ENCODE measurements around the gene TCF7L2.
"Not testable (repeated sequence)": the region's sequence is repeated elsewhere in the genome, so short reads cannot be mapped to it uniquely, and the experiment has no call there.

TCF7L2 gene

DNA sequence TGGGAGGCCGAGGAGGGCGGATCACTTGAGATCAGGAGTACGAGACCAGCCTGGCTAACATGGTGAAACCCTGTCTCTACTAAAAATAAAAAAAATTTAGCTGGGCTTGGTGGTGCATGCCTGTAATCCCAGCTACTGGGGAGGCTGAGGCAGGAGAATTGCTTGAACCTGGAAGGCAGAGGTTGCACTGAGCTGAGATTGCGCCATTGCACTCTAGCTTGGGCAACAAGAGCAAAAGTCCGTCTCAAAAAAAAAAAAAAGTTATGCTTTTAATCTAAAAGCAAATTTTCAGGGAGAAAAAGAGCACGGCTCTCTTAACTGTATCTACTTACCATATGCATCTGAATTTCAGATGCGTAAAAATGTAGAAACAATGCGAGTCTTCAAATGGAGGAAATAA, 116.1 kb downstream of the TCF7L2 start:
- not testable (repeated sequence) for DNase-seq (ENCODE audit: low read depth in 2 of 2)

DNA sequence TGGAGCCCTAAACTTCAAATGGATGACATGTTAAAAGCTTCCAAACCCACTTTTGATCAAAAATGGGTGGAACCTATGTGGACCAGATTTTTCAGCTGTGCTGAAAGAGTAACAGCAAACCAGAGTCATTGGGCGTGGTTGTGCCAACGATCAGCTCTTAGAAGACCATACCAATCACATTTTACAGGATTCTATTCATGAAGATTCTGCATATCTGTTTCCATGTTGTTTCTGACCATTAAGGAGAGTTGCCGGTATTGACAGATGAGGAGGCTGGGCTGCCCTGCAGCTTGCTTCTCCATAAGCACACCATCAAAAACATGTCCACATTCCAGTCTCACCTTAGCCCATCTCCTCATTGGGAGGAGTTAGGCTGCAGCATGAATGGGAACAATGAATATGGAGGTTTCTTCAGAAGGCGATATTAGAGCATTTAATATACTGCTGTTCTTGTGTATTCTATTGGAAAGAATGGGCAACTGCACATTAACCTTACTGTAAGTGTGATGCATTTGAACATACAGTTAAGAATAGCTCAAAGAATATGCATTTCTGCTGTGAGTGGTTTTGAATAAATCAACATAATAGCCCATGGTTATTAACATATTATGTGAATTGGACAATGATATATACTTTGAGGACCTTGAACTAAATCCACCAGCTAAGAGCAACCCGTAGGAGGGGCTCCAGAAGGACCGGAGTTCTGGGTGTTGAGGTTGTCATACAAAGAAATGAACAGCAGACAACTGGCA, 116.7 kb downstream of the TCF7L2 start:
- DNase-seq (ENCODE audit: low read depth in 2 of 2) = no peak

DNA sequence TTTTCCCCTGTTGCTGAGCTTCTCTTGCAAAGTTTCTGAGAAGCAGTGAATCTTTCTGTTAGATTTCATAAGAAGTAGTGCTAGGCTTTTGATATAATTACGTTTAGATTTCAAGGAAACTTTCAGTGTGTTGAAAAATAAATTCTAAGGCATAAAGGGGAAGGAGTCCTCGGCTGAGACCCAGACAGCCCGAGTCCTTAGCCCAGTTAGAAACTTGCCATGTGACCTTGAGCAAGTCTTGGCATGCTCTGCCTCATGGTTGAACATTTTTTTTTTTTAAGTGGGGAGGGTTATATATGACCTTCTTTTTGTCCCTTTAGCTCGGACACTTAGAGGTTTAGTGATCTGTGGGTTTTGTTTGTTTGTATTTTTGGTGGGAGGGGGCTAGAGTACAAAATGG, 117.5 kb downstream of the TCF7L2 start:
- DNase-seq (ENCODE audit: low read depth in 2 of 2) = no peak

DNA sequence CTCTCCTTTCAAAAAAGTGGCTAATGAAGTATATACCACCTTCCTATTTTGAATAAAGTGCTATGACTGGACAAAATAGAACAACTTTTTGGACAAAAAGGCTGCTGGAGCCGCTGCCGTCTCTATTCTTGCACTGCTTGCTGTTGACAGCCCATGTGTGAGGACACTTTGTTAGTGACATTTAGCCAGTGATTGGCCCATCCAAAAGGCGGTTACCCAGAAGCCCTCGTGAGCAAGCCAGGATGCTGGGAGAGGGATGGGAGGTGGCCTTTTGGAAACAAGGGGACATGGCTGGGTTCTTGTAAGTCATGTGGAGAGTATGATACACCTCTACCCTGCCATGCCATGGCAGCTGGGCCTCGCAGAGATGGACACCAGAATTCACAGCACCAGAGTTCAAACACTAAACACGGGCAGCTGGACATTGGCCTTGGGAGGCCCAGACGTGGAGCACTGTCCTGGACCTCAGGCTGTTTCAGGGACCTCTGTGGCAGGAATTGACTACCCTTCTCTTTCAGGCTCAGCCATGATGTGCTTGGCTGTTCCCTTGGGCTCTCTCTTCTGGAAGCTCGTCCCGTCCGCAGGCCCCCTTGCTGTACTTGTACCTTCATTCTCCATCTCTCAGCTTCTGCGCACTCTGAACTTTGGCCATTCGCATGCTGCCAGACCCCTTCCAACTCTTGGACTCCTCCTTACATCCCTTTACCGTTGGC, 118.3 kb downstream of the TCF7L2 start:
- DNase-seq (ENCODE audit: low read depth in 2 of 2) = no peak

DNA sequence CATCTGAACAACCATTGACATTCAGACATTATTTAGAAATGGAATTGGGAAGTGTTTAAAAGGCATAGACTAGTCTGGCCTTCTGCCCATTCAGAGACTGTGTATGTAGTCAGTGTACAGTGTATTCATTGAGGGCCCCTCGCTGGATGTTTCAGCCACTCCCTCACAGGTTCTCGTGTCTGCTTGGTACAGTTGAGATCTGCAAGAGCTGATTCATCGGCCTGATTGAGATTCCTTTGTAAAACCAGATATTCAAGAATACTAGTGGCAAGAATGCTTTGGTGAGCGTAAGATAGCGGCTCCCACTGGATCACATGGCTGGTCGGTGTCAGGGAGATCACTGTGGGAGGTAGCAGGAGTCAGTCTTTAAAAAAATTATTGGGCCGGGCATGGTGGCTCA, 119.5 kb downstream of the TCF7L2 start:
- no peak for DNase-seq (ENCODE audit: low read depth in 2 of 2)

DNA sequence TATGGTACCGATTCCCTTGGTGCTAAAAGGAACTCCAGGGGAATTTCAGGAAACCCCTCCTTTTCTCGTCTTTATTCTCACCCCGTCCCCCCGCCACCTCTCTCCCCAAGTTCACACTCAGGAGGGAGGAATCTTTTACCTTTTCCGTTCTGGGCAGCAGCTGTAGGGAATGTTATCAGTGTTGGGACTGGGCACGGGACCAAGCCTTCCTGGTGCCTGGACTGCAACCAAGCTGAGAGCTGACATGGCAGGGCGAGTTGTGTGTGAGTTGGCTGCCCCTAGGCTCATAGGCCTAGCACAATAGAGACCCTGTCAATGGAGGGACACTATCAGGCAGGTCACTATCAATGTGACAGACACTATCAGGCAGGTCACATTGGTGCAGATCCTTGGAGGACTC, 121.4 kb downstream of the TCF7L2 start:
- DNase-seq (ENCODE audit: low read depth in 2 of 2) = no peak

DNA sequence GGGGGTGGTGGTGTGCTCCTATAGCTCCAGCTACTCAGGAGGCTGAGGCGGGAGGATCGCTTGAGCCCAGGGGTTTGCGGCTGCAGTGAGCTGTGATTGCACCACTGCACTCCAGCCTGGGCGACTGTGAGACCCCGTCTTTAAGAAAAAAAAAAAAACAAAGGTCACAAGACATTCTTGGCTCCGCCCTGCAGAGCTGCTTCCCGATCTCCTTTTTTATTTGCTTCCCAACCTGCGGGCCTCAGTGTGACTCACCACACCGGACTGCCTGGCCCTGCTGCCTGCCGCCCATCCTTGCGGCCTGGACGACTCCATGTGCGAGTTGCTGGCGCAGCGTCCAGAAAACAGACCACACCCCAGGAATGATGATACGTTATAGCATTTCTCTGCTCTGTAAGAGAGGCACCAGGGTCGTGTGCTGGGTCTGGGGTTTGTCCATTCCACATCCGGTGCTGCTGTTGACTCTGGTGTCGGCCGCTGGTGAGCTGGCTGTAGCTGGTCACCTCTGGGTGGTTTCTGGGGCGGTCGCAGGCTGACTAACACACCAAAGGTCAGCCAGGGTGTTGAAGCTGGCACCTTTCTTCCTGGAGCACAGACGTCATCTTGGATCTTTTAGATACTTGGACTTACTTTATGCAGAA, 123.6 kb downstream of the TCF7L2 start:
- DNase-seq (ENCODE audit: low read depth in 2 of 2) = no peak

DNA sequence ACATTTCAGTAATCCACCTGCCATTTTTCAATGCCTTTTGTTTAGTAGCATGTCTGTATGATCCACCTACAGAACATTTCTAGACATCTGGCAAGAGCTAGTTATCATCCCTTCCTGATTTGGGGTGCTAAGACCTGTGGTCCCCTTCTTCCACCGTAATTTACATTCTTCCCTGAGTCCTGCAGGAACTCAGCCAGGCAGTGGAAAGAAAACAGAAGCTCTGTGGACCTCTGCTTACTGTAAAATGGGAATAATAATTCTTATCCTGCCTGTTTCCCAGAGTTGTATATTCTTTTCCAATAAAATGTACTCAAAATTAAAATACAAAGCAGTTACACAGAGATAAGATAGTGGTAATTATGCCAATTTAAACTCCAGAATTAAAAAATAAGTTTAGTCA, 126.9 kb downstream of the TCF7L2 start:
- DNase-seq (ENCODE audit: low read depth in 2 of 2) = no peak

DNA sequence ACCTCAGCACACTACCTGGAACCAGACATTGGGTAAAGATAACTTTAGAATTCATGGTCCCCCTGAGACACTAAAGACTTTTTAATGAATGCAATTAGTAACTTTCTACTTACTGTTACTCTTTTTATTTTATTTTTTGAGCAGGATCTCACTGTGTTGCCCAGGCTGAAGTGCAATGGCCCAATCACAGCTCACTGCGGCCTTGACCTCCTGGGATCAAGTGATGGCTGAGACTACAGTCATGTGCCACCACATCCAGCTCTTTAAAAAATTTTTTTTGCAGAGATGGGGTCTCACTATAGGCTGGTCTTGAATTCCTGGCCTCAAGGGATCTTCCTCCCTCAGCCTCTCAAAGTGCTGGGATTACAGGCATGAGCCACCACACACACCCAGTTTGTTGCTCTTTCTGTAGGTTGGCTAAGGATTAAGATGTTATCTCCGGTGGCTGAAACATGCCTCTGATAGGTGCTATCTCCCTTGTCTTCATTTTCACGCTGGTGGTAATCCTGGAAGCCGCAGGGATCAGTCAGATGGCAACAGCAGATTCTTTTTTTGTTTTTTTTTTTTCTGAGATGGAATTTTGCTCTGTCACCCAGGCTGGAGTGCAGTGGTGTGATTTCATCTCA, 128.3 kb downstream of the TCF7L2 start:
- DNase-seq (ENCODE audit: low read depth in 2 of 2) = no peak

DNA sequence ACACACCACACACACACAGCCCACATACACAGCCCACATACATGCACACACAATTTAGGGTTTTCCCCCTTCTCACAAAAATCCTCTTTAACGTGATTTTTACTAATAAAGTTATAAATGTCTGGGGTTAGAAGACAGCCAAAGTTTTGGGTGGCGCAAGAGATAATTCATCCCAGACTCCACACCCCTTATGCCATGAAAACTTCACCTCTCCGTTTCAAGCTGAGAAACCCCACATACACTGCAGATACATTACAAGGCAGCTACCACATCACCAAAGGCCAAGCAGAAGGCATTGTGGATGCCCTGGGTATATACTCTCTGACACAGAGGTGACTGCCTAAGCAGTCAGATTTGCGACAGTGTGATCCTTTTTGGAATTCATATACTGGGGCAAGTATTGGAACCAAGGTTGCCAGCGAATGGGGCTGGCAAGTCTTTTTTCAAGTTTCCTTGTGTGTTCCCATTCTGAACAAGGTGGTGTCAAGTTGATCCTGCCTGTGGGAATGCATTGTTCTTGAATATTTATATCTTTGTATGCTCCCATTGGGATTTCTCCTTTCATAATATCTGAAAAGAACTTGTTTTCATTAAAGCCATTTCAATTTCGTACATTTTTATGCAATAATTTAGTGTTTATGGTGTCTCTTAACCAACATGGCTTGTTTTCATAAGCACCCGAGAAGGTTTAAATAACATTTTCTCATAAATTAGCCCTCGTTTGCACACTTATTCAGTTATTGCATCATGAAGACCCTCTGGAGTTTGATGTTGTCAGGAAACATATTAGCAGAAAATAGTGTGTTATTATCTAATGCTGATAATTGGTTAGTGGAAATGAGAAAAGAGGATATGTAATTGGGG, 130.2 kb downstream of the TCF7L2 start:
- DNase-seq (ENCODE audit: low read depth in 2 of 2) = no peak

DNA sequence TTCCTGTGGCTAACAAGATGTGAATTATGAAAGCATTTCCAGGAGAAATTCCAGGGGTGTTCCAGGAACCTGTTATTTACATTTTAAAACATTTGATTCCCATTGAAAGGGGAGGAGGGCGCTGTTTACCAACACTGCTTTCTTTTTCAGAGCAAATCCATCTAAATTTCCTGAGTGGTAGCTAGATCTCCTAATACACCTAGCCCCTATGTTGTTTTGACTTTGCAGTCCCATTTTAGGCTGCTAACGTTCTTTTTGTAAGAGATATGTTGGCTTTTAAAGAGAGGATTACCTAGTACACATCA, 130.8 kb downstream of the TCF7L2 start:
- DNase-seq (ENCODE audit: low read depth in 2 of 2) = no peak

DNA sequence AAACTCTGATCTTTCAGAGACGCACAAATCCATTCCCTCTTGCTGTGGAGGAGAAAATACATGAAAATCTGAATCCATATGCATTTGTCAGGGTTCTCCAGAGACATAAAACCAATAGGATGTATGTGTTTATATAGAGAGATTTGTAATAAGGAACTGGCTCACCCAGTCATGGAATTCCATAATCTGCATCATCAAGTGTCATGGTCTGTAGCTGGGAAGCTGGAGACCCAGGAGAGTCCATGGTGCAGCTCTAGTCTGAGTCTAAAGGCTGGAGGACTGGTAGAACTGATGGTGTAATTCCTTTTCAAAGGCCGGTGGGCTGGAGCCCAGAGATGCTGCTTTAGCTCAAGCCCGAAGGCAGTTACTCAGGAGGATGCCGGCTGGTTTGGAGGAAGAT, 134.0 kb downstream of the TCF7L2 start:
- no peak for DNase-seq (ENCODE audit: low read depth in 2 of 2)

DNA sequence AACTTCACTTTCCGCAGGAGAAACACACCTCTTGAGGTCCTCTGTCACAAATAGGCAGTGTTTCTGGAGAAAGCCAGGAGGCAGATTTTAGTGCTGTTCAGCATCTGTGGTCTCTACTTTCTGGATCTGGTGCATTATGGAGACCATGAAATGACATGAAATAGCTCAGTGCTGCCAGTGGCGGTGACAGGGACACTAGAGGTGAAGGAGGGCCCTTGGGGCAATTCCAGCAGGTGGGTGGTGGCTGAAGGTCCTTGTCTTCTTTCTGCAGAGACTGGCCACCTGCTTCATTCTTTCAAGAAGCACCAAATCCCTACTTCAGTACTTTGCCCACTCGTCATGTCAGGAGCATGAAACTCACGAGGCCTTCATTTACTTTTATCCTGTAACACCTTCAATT, 135.7 kb downstream of the TCF7L2 start:
- DNase-seq (ENCODE audit: low read depth in 2 of 2) = no peak

DNA sequence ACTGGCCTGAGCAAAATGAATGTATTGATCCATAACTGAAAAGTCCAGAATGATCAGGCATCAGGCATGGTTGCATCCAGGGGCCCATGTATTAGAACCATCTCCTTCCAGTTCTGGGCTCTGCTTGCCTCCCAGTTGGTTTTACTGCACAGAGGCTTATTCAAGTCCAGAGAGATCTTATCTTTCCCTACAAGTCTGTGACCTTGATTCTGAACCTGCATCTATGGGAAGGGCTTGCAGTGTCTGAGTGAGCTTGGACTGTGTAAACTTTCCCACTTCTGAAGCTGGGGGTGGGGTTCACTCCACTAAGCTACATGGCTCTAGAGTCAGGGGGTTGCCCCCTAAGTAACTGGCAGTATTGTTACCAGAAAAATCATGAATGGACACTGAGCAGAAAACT, 136.2 kb downstream of the TCF7L2 start:
- no peak for DNase-seq (ENCODE audit: low read depth in 2 of 2)

DNA sequence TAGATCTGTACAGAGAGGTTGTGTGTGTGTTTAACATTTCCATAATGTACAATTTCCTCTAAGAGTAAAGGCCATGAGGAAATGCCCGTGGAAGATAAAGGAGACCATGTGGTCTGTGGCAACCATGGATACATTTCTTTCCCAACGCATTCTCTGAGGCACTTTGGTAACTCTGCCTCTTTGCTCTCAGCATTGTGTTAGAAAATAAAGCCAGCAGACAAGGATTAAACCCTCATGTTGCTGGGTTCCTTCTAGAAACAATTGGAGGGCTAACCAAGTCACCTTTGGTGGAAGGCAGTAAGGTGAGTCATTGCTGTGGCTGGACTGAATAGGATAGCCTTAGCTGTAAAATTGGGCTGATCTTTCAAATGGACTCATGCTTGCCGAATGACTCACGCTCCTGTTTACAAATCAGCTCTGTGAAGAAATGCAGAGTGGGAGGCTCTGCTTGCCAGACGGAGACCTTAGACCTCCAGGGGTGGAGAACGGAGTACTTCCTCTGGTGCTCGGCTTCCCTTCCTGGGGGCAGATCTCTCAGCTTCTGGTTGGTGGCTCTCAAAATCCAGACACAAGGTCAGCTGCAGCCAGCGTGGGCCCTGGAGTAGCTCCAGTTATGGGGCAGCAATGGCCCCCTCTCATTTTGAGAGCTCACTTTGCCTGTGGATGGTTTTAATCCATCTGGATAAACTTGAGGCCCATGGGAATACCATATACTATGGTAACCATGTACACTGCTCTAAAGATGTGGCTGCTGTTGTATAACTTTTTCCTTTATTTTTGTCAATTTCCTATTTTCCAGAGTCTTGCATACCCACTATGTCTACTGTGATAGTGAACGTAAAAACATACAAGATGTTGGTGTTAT, 137.3 kb downstream of the TCF7L2 start:
- no peak for DNase-seq (ENCODE audit: low read depth in 2 of 2)

DNA sequence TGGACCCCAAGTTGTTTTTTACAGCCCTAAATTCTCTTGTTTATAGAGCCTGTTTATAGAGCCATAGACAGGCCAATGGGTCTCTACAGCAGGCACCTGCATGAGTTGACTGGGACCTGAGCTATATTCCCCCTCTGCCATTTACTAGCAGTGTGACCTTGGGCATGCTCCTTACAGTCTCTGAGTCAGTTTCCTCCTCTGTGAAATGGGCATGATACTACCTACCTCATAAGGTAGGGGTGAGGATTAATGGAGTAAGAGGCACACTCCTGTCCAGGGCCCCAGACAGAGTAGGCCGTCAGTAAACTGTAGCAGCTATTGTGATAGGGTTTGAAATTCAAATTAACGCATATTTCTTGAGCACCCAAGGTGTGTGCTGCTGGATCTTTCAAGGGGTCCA, 138.1 kb downstream of the TCF7L2 start:
- no peak for DNase-seq (ENCODE audit: low read depth in 2 of 2)

DNA sequence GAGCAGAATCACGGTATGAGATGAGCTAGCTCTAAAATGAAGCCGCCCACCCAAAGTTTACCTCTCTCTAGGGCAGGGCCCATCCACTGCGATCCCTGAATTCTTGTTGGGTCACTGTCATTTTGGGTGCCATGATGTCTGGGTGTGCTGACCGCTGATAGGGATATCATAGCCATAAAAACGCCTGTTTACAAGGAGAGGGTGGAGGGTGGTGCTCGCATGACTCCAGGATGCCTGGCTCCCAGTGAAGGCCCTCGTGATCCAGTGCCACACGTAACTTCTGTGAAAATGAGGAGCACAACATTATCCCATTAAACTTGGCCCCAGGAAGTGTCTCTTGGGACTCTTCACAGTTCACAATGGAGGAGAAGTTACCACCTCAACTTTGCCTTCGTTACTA, 139.5 kb downstream of the TCF7L2 start:
- no peak for DNase-seq (ENCODE audit: low read depth in 2 of 2)

DNA sequence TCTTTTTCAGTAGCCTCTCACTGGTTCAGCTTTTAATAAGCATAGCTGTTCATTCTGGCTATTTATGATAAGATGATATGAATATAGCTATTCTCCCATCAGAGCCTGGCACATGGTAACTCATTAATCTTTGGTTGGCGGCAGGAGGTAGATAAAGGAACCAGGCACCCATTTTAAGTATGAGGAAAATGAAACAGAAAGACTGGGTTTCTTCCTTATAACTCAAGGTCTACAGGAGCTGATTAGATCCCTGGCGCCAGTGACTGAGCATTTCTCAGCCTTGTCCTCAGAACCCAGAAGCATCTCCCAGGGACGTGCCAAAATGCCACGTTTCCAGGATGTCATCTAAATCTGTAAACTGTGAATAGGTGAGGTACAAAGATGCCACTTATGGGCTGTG, 141.9 kb downstream of the TCF7L2 start:
- DNase-seq (ENCODE audit: low read depth in 2 of 2) = no peak

DNA sequence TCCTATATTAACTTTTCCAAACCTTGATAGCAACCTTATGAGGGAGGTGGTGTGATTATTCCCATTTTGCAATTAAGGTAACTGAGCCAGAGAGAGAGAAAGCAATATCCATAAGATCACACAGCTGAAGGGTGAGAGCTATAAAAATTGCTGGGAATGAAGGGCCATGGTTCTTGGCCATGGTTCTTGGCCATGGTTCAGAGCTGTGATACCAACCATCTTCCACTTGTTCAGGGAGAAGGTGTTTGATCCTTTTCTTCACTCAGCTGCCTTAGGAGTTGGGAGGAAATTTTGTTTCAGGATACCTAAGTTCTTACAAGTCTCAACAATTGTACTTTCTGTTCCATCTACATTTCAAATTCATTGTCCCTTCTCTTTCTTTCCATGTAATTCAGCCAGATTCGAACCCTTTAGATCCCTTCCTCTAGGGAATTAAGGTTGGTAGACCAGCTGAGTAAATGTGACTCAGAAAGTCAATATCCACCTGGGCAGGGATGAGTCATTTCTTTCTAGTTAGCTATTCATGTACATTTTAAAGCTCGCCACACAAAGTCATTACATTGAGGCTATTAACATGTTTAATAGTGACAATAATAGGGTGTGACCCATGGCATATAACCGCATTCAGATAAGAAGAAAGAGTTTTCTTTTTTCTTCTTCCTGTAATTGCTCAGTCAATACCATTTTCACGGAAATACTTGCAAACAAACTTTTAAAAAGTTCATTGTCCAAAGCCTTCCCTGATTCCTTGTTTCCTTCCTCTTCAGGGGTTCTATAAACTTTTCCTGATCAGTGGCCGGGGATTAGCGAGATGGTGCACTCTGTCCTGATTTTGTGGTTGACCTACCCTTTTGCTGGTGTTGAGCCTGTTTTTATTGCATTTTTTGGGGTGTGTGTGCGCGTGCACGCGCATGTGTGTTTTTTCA, 143.4 kb downstream of the TCF7L2 start:
- no peak for DNase-seq (ENCODE audit: low read depth in 2 of 2)

DNA sequence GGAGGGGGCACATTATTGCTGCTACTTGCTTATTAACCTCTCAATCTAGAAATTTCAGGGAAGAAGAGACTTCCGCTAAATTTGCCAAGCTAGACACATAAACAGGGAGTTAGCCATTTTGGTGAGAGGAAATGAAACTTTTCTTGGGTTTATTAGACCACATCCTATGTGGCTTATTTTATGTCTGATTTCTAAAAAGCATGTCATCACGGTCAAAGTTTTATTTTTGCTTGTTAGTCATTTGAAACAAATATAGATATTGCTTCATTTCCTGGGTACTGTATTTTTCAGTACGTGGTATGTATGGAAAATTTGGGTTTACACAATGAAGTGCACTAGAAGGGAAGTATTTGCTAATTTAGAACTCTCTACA, 144.1 kb downstream of the TCF7L2 start:
- DNase-seq (ENCODE audit: low read depth in 2 of 2) = no peak

Measured in stimulated activated CD4-positive, alpha-beta T cell treated with anti-CD3 and anti-CD28 coated beads, Interleukin-4, amount 100 ng/mL, for 48 hours (primary cell).